NOMO-1 treated with dmso at 0.1 percent for 144 hours (cell line): ENCODE data around the gene CTSH.
A peak's percentile ranks its signal among the peaks of the same experiment; 100 is the strongest.
"Not testable (repeated sequence)": the region's sequence is repeated elsewhere in the genome, so short reads cannot be mapped to it uniquely, and the experiment has no call there.

Experiments used
- DNase-seq: peaks from one replicate; lab custom pipeline; 2025; ENCODE audit not compliant: unreplicated experiment; lab: John Stamatoyannopoulos, UW

CTSH gene

GRCh38 chr15:78923480-78924360, 21.1 kb downstream of the CTSH start:
- no peak for DNase-seq

- DNase-seq: no peak
Observed at GRCh38 chr15:78923015-78923414, 21.8 kb downstream of the CTSH start.

GRCh38 chr15:78922527-78922926, 22.3 kb downstream of the CTSH start:
- no peak for DNase-seq

- DNase-seq: no peak
Observed at GRCh38 chr15:78921940-78922339, 22.9 kb downstream of the CTSH start.

- no peak for DNase-seq
Observed at GRCh38 chr15:78921517-78921916, 23.3 kb downstream of the CTSH start.

GRCh38 chr15:78917888-78918287, 27.0 kb downstream of the CTSH start:
- no peak for DNase-seq

GRCh38 chr15:78916088-78916487, 28.8 kb downstream of the CTSH start:
- DNase-seq: no peak

GRCh38 chr15:78915341-78916087, 29.3 kb downstream of the CTSH start:
- DNase-seq: peak; percentile 83

GRCh38 chr15:78914027-78914764, 30.6 kb downstream of the CTSH start:
- no peak for DNase-seq

GRCh38 chr15:78913012-78913411, 31.8 kb downstream of the CTSH start:
- no peak for DNase-seq

- no peak for DNase-seq
Observed at GRCh38 chr15:78912316-78912715, 32.5 kb downstream of the CTSH start.

- no peak for DNase-seq
Observed at GRCh38 chr15:78910271-78910670, 34.6 kb downstream of the CTSH start.

- DNase-seq: no peak
Observed at GRCh38 chr15:78909791-78910228, 35.0 kb downstream of the CTSH start.

- DNase-seq: no peak
Observed at GRCh38 chr15:78909160-78909695, 35.6 kb downstream of the CTSH start.

GRCh38 chr15:78907577-78907976, 37.3 kb downstream of the CTSH start:
- DNase-seq: no peak

GRCh38 chr15:78906316-78906620, 38.6 kb downstream of the CTSH start:
- DNase-seq: no peak

- DNase-seq: no peak
Observed at GRCh38 chr15:78904599-78905358, 40.1 kb downstream of the CTSH start.

GRCh38 chr15:78902281-78903032, 42.4 kb downstream of the CTSH start:
- DNase-seq: not testable (repeated sequence)

GRCh38 chr15:78900819-78901533, 43.9 kb downstream of the CTSH start:
- not testable (repeated sequence) for DNase-seq
